ENCODE results near the gene XRCC1.

Gene XRCC1

DNA sequence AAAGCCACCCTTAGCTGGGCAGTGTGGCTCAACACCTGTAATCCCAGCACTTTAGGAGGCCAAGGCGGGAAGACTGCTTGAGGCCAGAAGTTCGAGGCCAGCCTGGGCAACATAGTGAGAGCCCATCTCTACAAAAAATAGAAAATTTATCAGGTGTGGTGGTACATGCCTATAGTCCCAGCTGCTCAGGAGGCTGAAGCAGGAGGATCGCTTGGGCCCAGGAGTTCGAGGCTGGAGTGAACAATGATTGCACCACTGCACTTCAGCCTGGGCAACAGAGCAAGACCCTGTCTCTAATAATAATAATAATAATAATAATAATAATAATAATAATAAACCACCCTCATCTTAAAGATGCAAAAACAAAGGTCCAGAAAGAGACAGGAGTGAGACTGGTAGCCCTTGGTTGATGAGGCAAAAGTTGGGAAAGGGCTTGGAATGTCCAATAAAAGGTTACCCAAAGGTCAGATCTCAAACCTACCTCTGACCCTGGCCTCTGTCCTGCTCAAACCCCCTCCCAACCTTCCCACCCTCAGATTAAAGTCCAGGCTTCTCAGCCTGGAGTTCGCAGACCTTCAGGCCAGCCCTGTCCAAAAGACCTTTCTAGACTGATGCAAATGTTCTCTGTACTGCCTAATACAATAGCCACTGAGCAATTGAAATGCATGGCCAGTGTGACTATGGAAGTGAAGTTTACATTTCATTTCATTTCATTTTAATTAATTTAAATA, 33.2 kb downstream of the XRCC1 start:
- TF ChIP-seq, protein P1, sequence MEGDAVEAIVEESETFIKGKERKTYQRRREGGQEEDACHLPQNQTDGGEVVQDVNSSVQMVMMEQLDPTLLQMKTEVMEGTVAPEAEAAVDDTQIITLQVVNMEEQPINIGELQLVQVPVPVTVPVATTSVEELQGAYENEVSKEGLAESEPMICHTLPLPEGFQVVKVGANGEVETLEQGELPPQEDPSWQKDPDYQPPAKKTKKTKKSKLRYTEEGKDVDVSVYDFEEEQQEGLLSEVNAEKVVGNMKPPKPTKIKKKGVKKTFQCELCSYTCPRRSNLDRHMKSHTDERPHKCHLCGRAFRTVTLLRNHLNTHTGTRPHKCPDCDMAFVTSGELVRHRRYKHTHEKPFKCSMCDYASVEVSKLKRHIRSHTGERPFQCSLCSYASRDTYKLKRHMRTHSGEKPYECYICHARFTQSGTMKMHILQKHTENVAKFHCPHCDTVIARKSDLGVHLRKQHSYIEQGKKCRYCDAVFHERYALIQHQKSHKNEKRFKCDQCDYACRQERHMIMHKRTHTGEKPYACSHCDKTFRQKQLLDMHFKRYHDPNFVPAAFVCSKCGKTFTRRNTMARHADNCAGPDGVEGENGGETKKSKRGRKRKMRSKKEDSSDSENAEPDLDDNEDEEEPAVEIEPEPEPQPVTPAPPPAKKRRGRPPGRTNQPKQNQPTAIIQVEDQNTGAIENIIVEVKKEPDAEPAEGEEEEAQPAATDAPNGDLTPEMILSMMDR (IDR thresholded peaks at IDR 0.05; ENCODE audit: extremely low read depth, missing control alignments), result no peak
- no peak for DNase-seq (ENCODE audit: low spot score)

- TF ChIP-seq, protein P1 (IDR thresholded peaks at IDR 0.05; ENCODE audit: extremely low read depth, missing control alignments), result no peak
- no peak for DNase-seq (ENCODE audit: low spot score)
Measured at GRCh38 chr19:43540381-43540780, 34.9 kb downstream of the XRCC1 start.

DNA sequence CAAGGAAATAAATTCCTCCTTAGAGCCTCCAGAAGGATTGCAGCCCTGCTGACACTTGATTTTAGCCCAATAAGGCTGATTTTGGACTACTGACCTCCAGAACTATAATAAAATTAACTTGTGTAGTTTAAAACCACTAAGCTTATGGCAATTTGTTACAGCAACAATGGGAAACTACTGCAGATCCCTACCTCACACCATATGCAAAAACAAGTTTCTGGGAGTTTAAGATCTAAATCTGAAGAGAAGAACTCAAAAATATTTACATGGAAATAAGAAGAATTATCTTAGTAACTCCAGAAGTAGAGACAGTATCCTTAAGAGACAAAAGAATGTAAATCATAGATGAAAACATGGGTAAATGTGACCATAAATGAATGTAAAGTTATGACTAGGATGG, 36.4 kb downstream of the XRCC1 start:
- no peak for DNase-seq (ENCODE audit: low spot score)
- TF ChIP-seq, protein P1 (IDR thresholded peaks at IDR 0.05; ENCODE audit: extremely low read depth, missing control alignments), result no peak

- DNase-seq (ENCODE audit: low spot score), result no peak
Measured at GRCh38 chr19:43534816-43535761, 40.2 kb downstream of the XRCC1 start.

DNA sequence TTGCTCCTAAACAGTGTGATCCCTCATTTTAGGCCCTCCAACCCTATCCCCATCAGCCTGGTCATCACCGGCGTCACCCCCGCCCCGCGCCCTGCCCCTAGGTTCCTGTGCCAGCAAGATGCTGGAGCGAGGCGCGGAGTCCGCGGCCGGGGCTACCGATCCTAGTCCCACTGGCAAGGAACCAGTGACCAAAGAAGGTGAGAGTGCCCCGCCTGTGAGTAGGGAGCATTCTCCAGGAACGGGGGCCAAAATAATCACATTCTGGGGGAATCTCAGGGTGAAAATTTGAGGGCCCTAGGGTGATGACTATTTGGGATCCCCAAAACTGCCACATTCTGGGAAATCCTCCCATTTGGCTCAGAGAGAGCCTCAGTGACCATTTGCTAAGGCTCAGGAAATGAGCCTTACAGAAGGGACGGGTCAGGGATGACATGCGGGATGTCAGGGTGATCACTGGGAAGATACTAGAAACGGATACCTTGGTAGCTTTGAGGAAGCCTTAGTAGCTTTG, 41.0 kb downstream of the XRCC1 start:
- no peak for DNase-seq (ENCODE audit: low spot score)

More at GRCh38 chr19:43534816-43535761, 40.2 kb downstream of the XRCC1 start:
- TF ChIP-seq, protein P1 (IDR thresholded peaks at IDR 0.05; ENCODE audit: extremely low read depth, missing control alignments), result no peak

DNA sequence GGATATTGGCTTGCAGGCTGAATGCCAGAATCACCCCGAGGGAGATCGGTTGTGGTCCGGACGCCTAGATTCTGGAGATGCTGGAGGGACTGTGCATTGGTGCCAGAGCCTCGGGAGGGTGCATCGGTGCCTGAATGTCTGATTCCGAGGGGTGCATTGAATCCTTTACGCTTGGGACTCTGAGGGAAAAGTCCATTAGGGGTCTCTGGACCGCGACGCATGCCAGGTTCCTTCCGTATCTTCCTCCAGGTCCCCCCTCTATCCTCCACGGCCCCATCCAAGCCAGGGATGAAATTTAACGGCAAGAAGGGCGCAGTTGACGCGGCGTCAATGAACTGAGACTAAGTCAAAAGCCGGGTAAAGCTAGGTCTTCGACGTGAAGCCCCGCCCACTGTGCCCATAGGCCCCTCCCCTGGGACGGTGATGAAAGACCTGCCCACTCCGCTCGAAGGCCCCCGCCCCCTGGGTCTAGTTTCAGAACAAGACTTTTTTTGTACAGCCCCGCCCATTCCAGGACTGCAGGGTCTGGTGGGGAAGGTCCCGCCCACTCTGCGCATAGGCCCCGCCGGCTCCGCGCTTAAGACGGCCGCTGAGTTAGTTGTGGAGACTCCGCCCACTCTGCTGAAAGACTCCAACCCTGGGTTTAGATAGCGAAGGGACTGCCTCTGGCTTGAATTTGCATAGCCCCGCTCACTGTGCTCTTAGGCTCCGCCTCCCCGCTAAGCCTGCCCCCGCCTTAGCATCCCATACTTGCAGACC, 41.6 kb downstream of the XRCC1 start:
- TF ChIP-seq, protein P1 (IDR thresholded peaks at IDR 0.05; ENCODE audit: extremely low read depth, missing control alignments), result no peak
- peak; percentile 98 for DNase-seq (ENCODE audit: low spot score)

More for the DNA sequence above, 41.0 kb downstream of the XRCC1 start:
- TF ChIP-seq, protein P1 (IDR thresholded peaks at IDR 0.05; ENCODE audit: extremely low read depth, missing control alignments), result no peak
